Measurements from ENCODE around the gene PLTP. TPM values are rescaled to one million over a fixed set of nuclear protein-coding genes. Genes with fewer than 3 reads are reported as not detected.
A peak's percentile ranks its signal among the peaks of the same experiment; 100 is the strongest.

Gene PLTP
- total and polyA plus RNA-seq, 2 donors (not counting 3 experiments of a cell fraction or from before 2014, with no cell fraction given) = 62.1 to 118 TPM

GRCh38 chr20:45910670-45911485 lies 1.1 kb downstream of the PLTP start:
- H3K27me3 ChIP-seq (ENCODE audit: control insufficient read depth in 2 of 2, insufficient read depth in 2 of 2, low read length in 2 of 2) = no peaks in the 10 kb centered on the region
- CTCF ChIA-PET = interaction anchor here (1.0 to 5.0 kb wide), 6 partner anchors 9 to 28 kb away, joined by 3 to 22 read pairs (median 8); partner anchors contain the start of genes CTSA, NEURL2 and PCIF1
- peak overlapping the region; percentile 38 for H2AFZ ChIP-seq (ENCODE audit: low read depth, low read length)
- H3K9ac ChIP-seq (replicated peaks; ENCODE audit: extremely low read depth, insufficient read depth, low read length) = peak overlapping the region; percentile 44
- H3K9me1 ChIP-seq (replicated peaks; ENCODE audit: control insufficient read depth, extremely low read depth, insufficient read depth, low read length) = no peaks in the 10 kb centered on the region
- intact Hi-C loops (cut with micrococcal nuclease) (loop anchor here (1.0 to 10.0 kb wide), 6 partner anchors 8 to 566 kb away; partner anchors contain the start of genes ACOT8, CTSA, NEURL2 and SDC4), dilution Hi-C loops (cut with MboI; ENCODE audit: extremely low pct_ligation_motif_present, low sequenced_read_pairs) (no loop called here)
- peaks cover 28% of the 10 kb centered on the region for H3K4me1 ChIP-seq (ENCODE audit: control insufficient read depth, extremely low read depth, insufficient read depth, low read length)
- peak overlapping the region; percentile 43 for H3K27ac ChIP-seq (ENCODE audit: insufficient read depth, low read depth, low read length)
- TF ChIP-seq FOS (IDR thresholded peaks at IDR 0.05; ENCODE audit: borderline replicate concordance, insufficient read depth, low read length) (no peak), MYC (IDR thresholded peaks at IDR 0.05; ENCODE audit: low read depth, low read length) (no peak), POLR2AphosphoS5 (IDR thresholded peaks at IDR 0.05; ENCODE audit: insufficient read depth, low read depth, low read length) (peak; percentile 42), JUN (IDR thresholded peaks at IDR 0.05; ENCODE audit: borderline replicate concordance, insufficient read depth, insufficient read length, low read depth) (no peak), POLR2A (IDR thresholded peaks at IDR 0.05; ENCODE audit: low read depth, low read length) (peak; percentile 30)
- H3K36me3 ChIP-seq (ENCODE audit: control insufficient read depth in 2 of 2, extremely low read depth in 1 of 2, insufficient read depth in 2 of 2, low read length in 2 of 2) = peaks cover 0 to 7% of the 10 kb centered on the region in 2 experiments
- FAIRE-seq (peak; percentile 98), DNase-seq (ENCODE audit: low read depth, low spot score) (peak; percentile 100)
- no peaks in the 10 kb centered on the region for H4K20me1 ChIP-seq (replicated peaks; ENCODE audit: control insufficient read depth, extremely low read depth, insufficient read depth, low read length)
- H3K4me3 ChIP-seq (replicated peaks in 1 of 3; ENCODE audit: insufficient read depth in 1 of 3, low read depth in 1 of 3, low read length in 3 of 3) = peak overlapping the region; percentile 6 to 62 (median 37)
- BruUV-seq (replicated peaks) = TSS peak; percentile 72
- POLR2A ChIA-PET = interaction anchor here (0.5 to 3.8 kb wide), 4 partner anchors 13 to 97 kb away, joined by 3 to 22 read pairs (median 6); partner anchors contain the start of gene PCIF1
- peak overlapping the region; percentile 66 for H3K4me2 ChIP-seq (ENCODE audit: insufficient read depth, low read length)
- H3K9me3 ChIP-seq (replicated peaks; ENCODE audit: control insufficient read depth, insufficient read depth, low read length) = no peaks in the 10 kb centered on the region
- H3K79me2 ChIP-seq (ENCODE audit: control insufficient read depth, insufficient read depth, low read length) = no peaks in the 10 kb centered on the region
